ENCODE data around the gene PPM1A.

Gene PPM1A

DNA sequence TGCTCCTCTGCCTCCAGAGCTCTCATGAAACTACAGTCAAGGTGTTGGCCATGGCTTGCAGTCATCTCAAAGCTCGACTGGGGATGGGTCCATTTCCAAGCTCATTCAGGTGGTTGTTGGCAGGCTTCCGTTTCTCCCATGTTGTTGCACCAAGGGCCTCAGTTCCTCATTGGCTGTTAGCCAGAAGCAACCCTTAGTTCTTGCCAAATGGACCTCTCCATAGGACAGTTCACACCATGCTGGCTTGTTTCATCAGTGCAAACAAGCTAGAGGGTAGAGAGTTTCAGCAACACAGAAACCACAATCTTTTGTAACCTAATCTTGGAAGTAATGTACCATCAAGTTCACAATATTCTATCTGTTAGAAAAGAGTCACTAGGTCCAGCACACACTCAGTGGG is 22.7 kb upstream of the PPM1A start:
- no peak for DNase-seq (ENCODE audit: low read depth)

DNA sequence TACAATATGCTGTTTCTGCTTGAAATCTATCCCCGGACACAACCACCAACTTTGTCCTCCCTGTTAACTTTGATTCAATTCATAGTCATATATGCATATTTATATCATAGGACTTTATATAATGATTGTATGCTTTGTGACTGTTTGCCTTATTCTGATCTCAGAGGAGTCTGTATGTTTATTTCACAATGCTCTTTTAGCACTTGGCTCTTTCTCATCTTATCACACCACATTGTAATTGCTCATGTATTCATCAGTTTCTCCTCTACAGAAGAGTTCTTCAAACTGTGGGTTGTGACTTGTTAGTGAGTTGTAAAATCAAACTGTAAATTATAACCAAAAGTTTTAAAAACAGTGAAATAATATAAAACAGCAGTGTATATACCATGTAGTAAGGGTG is 21.7 kb upstream of the PPM1A start:
- DNase-seq (ENCODE audit: low read depth): no peak

DNA sequence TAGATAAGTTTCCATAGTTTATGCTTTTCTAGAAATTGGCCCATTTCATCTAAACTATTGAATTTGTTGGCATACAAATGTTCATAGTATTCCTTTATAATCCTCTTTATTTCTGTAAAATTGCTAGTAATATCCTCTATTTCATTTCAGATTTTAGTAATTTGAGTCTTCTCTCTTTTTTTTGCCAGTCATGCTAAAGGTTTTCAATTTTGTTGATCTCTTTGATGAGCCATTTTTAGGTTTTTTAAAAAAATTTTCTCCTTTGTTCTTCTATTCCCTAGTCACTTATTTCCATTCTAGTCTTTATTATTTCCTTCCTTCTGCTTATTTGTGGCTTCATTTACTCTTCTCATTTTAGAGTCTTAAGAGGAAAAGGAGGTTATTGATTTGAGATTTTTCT is 19.4 kb upstream of the PPM1A start:
- no peak for DNase-seq (ENCODE audit: low read depth)

DNA sequence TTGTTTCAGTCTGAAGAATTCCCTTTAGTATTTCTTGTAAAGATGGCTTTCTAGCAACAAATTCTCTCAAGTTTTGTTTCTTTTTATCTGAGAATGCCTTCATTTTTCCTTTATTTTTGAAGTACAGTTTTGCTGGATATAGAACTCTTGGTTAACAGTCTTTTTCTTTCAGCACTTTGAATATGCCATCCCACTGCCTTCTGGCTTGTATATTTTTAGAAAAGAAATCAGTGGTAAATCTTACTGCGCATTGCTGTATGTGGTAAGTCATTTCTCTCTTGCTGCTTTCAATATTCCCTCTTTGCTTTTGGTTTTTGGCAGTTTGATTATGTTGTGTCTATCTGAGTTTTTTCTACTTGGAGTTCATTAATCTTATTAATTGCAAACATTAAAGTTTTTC is 16.8 kb upstream of the PPM1A start:
- DNase-seq (ENCODE audit: low read depth): no peak

DNA sequence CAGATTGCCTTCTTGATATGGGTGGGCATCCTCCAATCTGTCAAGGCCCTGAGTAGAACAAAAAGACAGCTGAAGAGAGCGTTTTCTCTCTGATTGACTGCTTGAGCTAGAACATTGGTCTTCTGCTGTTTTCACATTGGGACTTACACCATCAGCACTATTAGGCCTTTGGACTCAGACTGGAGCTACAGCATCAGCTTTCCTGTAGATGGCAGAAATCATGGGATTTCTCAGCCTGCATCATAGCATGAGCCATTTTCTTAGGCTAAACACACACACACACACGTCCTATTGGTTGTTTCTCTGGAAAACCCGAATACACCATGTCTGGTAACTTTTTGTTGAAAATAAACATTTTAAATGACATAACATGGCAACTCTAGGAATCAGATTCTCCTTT is 15.8 kb upstream of the PPM1A start:
- DNase-seq (ENCODE audit: low read depth): no peak

DNA sequence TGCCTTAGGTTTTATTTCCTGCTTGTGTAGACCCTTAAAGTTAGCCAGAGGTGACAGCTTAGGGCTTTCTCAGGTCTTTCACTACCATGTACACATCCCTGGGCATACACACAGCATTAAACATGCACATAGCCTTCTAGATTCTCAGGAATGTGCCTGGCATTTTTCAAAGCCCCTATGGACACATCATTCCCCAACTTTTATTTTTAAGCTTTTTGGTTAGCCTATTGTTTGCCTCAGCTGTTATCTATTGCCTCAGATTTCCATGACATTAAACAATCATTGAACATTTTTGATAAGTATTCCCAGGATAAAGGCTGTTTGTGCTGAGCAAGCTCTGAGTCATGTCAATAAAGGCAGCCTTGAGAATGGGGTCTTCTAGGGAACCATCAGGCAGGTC is 15.1 kb upstream of the PPM1A start:
- DNase-seq (ENCODE audit: low read depth): no peak

DNA sequence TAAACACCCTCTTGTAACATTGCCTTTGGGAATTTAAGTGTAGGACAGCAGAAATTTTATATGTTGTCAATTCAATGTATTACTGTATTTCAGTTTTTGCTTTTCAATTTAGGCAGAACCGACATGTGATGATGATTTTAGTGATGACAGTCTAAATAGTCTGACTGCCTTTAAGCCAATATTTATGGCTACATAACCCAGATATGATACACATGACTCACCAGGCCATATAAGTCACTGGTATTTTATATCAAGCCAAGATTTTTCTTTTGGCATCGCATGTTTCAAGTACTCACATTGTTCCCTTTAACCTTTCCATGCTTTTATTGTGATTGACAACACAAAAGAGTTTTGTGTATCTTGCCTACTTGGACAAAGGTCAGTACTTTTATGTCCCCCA is 13.6 kb upstream of the PPM1A start:
- DNase-seq (ENCODE audit: low read depth): no peak

DNA sequence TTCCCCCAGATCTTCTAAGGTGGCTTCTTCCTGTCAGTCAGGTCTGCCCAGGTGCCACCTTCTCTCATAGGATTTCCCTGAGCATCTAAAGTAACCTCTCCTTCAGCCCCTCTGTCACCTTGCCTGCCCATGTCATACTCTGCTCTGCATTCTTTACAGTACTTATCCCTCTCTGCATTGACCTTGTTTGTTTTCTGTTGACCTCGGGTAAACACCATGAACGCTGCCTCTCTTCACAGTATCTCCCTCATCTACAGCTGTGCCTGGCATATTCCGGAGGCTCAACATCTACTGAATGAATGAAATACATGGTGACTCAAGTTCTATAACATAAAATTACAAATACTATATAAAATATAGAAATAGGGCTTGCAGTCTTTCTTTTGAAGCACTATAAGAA is 10.1 kb upstream of the PPM1A start:
- no peak for DNase-seq (ENCODE audit: low read depth)

DNA sequence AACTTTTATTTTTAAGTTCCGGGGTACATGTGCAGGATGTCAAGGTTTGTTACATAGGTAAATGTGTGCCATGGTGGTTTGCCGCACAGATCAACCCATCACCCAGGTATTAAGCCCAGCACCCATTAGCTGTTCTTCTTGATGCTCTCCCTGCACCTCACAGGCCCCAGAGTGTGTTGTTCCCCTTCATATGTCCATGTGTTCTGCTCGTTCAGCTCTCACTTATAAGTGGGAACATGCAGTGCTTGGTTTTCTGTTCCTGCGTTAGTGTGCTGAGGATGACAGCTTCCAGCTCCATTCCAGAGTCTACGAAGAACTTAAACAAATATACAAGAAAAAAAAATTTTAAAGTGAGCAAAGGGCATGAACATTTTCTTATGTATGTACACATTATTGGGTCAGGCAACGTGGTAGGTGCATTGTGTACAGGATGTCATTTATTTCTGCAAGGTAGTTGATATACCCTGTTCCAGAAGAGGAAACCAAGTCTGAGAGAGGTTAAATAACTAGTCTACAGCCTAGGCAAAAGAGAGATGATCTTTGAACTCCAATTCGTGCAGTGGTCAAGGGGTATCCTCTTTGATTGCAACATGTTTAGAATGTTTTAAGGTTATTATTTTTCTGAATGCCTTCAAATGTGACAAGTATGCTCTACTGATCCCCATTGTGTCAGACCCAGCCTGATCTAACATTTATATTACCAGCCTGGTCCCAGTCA is 8.7 kb upstream of the PPM1A start:
- DNase-seq (ENCODE audit: low read depth): no peak

DNA sequence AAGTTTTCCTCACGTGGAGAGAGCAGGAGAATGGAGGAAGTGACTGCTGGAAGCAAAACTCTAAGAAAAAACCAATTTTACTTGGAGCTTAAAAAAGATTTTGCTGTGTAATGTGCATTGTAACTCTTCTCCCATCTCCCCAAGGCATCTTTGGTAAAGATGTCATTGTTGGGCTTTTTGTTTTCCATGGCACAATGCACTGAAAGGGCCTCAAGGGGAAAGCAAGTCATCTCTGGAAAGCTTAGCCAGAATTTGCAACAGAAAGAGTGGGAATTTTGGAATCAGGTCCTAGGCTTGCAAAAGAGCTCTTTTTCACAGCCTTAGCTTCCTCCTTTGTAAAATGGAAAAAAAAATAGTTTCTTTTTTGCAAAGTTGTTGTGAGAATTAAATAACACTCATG is 7.9 kb upstream of the PPM1A start:
- no peak for DNase-seq (ENCODE audit: low read depth)

DNA sequence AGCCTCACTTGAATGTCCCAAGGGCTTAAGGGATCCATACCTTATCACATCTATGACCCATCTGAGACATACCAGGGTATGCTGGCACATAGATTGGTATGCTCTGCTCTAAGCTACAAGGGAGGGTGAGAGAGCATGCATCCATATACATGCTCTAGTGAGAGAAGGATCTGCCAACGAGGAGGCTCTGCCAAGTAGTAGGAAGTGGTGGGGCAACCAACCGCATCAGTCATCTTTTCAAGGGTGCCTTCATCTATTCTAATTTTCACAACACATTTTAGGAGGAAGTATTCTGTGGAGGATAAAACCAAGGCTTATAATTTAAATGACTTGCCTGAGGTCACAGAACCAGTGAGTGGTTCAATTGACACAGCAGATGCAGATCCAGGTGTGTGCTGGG is 6.6 kb upstream of the PPM1A start:
- DNase-seq (ENCODE audit: low read depth): no peak

DNA sequence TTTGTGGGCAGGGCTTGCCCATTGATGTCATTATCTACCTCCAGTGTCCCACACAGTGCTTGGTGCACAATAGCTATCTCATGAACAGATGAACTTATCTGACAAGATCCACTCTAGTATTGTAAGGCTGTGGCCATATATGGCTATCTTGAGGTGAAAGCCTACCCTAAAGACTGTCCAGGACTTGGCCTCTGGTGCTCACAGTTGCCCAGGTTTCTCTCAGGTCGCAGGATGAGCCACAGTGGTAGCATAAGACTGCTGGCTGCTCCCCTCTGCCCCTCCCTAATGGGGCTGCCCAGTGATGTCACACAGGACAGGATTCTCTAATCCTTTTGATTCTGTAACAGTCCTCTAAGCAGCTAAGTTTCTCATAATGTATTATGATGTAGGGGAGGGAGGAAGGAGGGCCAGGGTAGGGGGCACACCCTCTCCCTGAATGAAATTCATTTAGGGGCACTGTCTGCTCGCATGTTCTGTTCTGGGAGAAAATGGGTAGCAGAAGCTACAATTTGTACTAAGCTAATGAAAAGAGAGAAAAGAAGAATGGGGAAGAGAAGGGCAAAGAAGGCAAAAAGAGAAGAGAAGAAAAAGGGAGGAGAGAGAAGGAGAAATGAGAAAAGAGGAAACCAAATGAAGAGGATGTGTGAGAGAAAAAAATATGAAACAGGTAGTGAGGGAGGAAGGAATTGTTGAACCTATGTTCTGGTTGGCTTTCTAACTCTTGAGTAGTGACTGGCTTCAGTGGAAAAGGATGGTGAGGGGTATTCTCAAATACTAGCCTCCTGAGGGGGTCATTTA is 3.4 kb upstream of the PPM1A start:
- DNase-seq (ENCODE audit: low read depth): no peak

DNA sequence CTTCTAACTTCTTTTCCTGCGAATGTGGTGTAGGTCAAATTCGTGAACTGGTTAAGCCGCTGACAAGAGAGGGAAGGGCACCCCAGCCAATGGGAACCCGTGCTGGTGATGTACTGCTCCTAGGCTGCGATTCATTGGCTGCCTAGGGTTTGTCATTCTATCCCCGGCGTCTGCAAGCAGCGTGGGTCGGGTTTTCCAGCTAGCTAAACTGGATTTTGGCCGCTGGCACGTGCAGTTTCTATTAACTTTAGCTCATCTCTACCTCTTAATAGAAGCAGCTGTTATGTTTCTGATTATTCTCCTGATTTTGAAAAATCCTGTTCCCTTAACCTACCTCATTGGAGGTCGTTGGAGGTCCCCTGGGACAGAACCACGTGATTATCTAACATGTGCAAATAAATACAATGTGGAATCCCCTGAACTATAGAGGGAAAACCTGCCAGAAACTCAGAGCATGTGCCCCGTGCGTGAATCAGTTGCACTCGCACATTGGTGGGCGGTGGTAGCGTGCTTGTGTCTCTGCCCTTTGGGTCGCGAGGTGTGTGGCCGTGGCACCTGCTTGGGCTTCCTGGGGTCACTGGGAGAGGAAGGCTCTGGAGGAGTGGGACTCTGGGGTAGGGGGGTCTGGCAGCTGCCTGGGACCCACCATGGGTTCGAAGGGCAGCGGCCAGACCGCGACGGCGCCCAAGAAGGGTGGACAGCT is 876 bp upstream of the PPM1A start:
- DNase-seq (ENCODE audit: low read depth): peak; percentile 64

DNA sequence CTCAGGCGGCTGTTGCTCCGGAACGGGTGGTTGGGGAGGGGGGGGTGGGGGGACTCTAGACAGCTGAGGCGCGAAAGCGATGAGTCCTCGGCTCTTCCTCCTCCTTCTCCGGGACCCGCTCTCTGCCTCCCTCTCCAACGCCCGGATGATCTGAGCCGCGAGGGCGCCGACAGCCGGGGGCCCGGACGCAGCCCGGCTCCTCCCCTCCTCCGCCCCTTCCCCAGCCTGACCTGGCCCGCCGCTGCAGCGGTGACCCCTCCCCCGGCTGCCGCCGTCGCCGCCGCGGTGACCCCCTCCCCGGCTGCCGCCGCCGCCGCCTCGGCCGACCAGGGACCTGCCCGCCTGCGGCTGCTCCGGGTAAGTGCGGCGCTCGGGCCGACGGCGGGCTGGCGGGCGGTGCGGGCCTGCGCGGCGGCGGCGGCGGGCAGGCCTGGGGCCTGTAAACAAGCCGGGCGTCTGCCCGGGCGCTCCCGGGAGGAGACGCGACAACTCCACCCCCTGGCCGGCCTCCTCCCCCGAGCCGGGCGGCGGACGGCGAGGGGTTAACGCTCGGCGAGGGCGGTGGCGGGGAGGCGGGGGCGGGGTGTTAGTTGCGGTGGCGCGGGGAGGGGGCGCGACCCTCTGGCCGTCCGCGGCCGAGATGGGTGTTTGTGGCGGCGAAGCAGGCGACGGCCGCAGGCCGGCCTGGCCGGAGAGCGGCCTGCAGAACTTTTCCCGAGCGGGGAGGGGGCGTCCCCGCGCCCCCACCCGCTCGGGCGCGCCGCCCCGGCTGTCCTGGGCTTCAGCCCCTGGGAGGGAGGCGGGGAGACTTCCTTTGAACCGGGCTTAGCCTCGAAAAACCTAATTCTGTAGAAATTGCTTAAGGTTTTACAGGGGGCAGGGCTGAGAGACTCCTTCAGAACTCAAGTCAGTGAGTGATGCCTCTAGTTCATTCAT is 568 bp downstream of the PPM1A start:
- DNase-seq (ENCODE audit: low read depth): peak; percentile 29

DNA sequence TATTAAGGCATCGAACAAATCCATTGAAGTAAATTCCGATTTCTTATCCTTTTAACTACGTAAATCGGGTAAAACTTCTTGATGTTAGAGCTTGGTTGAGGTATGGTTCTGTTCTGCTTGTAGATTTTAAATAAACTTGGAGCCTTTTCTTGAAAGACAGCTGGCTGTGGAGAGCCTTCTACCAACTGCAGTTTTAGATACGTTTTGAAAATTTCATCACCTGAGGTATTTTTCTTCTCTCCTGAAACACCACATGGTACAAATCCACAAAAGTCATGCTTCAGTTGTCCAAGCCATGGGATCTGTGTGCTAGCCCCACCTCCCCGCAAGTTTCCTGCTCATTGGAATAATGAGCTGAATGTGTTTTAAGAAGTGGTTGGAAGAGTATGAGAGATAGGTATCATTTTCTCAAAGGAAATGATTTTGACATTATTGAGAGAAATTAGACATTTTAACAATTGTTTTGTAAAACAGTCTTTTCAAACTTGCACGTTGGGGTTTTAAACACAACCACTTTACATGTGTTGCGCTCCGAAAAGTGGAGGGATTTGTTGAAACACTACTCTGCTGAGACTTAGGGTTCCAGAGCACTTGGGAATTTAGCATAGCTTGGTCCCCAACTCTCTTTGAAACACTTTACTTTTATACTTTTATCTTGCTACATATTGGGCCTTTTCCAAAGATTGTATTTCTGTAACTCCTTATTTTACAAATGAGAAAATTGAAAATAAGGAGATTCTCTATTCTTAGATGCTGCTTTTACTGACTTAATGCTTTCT is 1.4 kb downstream of the PPM1A start:
- DNase-seq (ENCODE audit: low read depth): no peak

DNA sequence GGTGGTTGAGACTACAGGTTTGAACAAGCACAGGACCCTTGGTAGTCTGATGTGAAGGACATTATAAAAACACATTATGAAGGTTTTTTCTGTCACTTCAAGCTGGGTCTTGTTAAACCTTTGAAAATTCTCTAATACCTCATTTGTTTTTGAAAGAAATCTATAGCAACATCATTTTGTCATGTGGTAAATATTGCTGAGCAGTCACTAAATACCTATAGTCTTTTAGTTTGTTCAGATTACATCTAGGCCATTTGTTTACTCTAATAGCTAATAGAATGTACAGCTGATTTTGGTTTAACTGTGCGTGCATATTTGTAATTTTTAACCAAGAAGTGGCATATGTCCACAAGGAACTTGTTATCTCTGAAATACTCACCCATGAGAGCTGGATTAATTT is 2.9 kb downstream of the PPM1A start:
- DNase-seq (ENCODE audit: low read depth): no peak

DNA sequence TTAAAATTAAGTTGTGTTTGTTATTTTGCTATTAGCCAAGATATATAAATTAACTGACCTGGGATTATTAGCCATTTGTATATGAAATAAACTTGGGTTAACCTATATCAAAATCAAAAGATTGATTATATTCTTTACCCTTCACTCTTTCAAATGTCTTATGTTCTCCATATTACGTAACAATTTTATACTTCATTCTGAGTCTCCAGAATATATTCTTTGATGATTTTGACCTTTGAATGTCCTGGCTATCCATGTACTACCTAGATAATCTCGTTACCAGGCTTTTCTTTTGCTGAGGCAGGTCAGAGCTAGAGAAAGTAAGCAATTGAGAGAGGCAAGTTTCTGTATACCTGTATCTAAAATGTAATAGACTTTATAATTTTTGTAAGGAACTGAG is 3.6 kb downstream of the PPM1A start:
- DNase-seq (ENCODE audit: low read depth): no peak

DNA sequence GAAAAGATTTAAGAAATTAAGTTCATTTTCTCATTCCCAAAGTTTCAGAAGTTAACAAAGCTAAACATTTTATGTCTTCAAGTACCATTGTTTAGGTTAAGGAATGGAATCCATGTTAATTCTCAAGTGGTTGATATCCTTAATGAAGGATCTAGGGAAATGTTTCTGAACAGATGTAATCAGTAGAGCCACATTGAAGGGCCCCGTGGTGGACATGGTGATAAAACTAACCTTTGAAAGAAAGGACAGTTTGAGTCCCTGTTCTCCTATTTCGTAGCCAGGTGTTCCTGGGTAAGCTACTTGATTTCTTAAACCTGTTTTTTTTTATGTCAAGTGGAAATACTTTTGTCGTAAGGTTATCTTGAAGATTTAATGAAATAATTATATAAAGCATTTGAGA is 4.6 kb downstream of the PPM1A start:
- DNase-seq (ENCODE audit: low read depth): no peak

DNA sequence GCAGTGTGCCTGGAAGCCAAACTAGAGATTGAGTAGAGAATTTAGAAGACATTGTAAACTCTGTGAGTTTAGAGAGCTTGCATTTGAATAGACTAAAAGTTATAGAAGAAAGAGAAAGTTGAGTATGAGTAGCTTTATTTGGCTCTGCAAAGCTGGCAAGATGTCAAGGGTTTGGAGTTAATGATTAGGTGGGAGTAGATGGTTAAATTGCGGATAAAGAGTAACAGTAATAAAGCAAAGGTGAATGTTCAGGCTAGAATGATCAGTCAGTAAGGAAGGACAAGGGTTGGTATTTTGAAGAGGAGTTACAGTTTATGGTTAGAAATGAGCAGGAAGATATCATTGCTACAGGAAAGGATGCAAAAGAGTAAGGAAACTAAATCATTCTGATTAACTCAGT is 5.2 kb downstream of the PPM1A start:
- no peak for DNase-seq (ENCODE audit: low read depth)

DNA sequence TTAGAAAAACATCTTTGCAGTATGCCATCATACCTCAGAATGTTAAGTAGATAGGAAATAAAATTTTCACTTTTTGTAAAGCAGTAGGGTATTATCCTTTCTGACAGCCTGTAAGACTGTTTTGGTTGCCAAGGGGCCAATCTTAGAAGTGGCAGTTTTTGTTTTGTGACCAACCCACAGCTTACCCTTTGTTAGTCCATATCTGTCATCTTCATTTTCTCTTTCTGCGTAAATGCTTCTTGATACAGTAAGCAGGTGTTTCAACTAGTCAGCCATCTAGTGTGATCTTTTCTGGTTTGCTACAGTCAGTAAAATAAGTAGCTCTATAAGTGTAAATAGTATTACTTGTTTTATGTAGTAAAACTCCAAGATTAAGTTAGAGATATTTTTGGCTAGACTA is 8.8 kb downstream of the PPM1A start:
- no peak for DNase-seq (ENCODE audit: low read depth)

DNA sequence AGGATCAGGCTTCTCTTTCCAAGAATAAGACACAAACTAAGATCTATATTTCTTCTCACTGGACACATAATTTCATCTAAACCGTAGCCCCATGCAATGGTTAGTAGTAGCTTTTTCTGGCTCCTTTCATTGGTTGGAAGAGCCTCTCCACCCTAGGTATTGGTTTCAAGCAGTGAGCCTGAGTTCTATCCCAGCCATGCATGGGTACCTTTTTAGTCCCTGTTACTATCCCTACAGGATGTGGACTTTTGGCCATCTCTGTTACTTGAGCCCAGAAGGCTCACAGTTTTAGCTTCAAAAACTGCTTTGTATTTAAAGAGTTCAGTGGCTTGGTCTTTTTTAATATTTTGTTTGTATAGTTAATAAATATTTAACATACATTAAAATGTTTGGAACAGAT is 16.1 kb downstream of the PPM1A start:
- DNase-seq (ENCODE audit: low read depth): no peak

All from stimulated activated CD8-positive, alpha-beta memory T cell treated with anti-CD3 and anti-CD28 coated beads, Interleukin-7, amount 100 ng/mL, for 24 hours (primary cell).